ENCODE measurements around the gene TCF3. TPM values are rescaled to one million over a fixed set of nuclear protein-coding genes. Genes with fewer than 3 reads are reported as not detected.

TCF3 gene
- polyA plus RNA-seq, 6 donors from 2014 or later, result 17.5 to 45.6 (median 24.8) TPM

GRCh38 chr19:1605236-1606137 is 46.9 kb downstream of the TCF3 start, which contains the start of gene UQCR11:
Gene UQCR11, minus strand, starts transcription at chr19:1605462. Its CDS starts 53 bp downstream, at chr19:1605409.
- no peaks in the 10 kb centered on the region for H3K27me3 Mint-ChIP-seq
- peak within 1 kb of the TSS; percentile 88 to 99 (median 98) for H3K27ac Mint-ChIP-seq
- peaks cover 27 to 57% (median 46%) of the 10 kb centered on the region in 3 donors for H3K4me1 Mint-ChIP-seq
- no peaks in the 10 kb centered on the region for H3K36me3 Mint-ChIP-seq
- ATAC-seq (ENCODE audit: low read depth in 2 of 2) (peak; percentile 90), DNase-seq (peak; percentile 88)
- no peaks in the 10 kb centered on the region for H3K9me3 Mint-ChIP-seq
- peak within 1 kb of the TSS; percentile 93 to 99 (median 98) for H3K4me3 Mint-ChIP-seq

DNA sequence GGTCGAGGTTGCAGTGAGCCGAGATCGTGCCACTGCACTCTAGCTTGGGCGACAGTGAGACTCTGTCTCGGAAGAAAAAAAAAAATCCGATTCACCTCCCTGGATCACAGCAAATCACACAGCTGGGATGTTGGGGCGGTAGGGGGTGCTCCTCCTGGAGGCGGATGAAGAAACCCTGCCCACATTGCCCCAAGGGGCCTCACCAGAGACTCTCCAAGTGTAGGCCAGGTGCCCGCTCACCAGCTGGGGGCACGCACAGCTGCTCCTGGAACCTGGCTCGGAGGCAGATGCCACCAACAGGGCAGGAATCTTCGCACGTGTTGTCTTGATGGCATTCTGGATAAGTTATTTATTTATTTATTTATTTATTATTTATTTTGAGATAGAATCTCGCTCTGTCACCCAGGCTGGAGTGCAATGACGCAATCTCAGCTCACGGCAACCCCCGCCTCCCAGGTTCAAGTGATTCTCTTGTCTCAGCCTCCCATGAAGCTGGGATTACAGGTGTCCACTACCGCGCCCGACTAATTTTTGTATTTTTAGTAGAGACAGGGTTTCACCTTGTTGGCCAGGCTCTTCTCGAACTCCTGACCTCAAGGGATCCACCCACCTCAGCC is 50.2 kb downstream of the TCF3 start:
- Mint-ChIP-seq H3K4me3 (peak overlapping the region in 3 of 8 donors; percentile 3 to 62 (median 56)), H3K36me3 (no peaks in the 10 kb centered on the region), H3K4me1 (peaks cover 12 to 41% (median 36%) of the 10 kb centered on the region in 3 donors), H3K9me3 (no peaks in the 10 kb centered on the region), H3K27ac (peak overlapping the region in 1 of 6 donors; percentile 73), H3K27me3 (no peaks in the 10 kb centered on the region)
- no peak for ATAC-seq (ENCODE audit: low read depth in 2 of 2)
- DNase-seq, result no peak

DNA sequence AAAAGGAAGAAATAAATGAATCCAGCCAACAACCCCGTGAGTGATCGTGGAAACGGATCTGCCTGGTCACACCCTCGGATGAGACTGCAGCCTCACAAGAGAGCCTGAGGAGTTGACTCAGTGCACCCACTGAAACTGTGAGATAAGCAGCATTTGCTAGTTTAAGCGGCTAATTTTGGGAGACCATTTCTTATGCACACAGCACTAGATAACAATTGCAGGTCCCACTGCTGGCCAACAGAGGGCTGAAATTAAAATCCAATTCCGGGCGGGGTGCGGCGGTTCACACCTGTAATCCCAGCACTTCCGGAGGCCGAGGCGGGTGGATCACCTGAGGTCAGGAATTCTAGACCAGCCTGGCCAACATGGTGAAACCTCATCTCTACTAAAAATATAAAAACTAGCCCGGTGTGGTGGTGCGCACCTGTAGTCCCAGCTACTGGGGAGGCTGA is 50.8 kb downstream of the TCF3 start:
- DNase-seq (no peak), ATAC-seq (ENCODE audit: low read depth in 2 of 2) (no peak)
- Mint-ChIP-seq H3K27ac (peak overlapping the region in 1 of 6 donors; percentile 92), H3K36me3 (no peaks in the 10 kb centered on the region), H3K4me1 (peaks cover 12 to 41% (median 32%) of the 10 kb centered on the region in 3 donors), H3K4me3 (peak overlapping the region in 1 of 8 donors; percentile 37), H3K9me3 (no peaks in the 10 kb centered on the region), H3K27me3 (no peaks in the 10 kb centered on the region)

- H3K27me3 Mint-ChIP-seq, result no peaks in the 10 kb centered on the region
- H3K4me3 Mint-ChIP-seq, result no peak overlapping the region
- DNase-seq (no peak), ATAC-seq (ENCODE audit: low read depth in 2 of 2) (no peak)
- H3K36me3 Mint-ChIP-seq, result no peaks in the 10 kb centered on the region
- peak overlapping the region in 1 of 6 donors; percentile 42 for H3K27ac Mint-ChIP-seq
- H3K9me3 Mint-ChIP-seq, result no peaks in the 10 kb centered on the region
- peaks cover 4 to 27% (median 15%) of the 10 kb centered on the region in 3 donors for H3K4me1 Mint-ChIP-seq
Measured at GRCh38 chr19:1599460-1599846, 53.0 kb downstream of the TCF3 start.

GRCh38 chr19:1598777-1599459 is 53.5 kb downstream of the TCF3 start:
- no peak for ATAC-seq (ENCODE audit: low read depth in 2 of 2)
- H3K27me3 Mint-ChIP-seq, result no peaks in the 10 kb centered on the region
- H3K9me3 Mint-ChIP-seq, result no peaks in the 10 kb centered on the region
- DNase-seq, result no peak
- peaks cover 4 to 22% (median 10%) of the 10 kb centered on the region in 3 donors for H3K4me1 Mint-ChIP-seq
- H3K4me3 Mint-ChIP-seq, result no peak overlapping the region
- H3K36me3 Mint-ChIP-seq, result no peaks in the 10 kb centered on the region
- peak overlapping the region in 1 of 6 donors; percentile 44 for H3K27ac Mint-ChIP-seq

DNA sequence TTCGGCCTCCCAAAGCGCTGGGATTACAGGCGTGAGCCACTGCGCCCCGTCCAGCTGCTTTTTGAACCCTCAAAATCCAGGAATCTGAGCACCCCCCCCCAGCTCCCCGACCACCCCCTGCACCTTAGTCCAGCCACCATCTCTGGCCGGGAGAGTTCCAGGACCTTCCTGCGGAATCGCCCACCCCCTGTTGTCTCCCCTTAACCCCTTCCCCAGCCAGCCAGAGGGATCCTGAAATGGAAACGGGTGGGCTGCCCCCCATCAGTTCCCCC is 59.0 kb downstream of the TCF3 start:
- no peak for DNase-seq
- peak overlapping the region; percentile 81 to 95 (median 90) for H3K4me3 Mint-ChIP-seq
- peak overlapping the region in 4 of 6 donors; percentile 12 to 89 (median 70) for H3K27ac Mint-ChIP-seq
- ATAC-seq (ENCODE audit: low read depth in 2 of 2), result no peak
- no peaks in the 10 kb centered on the region for H3K36me3 Mint-ChIP-seq
- peaks cover 9 to 36% (median 25%) of the 10 kb centered on the region in 3 donors for H3K4me1 Mint-ChIP-seq
- no peaks in the 10 kb centered on the region for H3K9me3 Mint-ChIP-seq
- no peaks in the 10 kb centered on the region for H3K27me3 Mint-ChIP-seq

DNA sequence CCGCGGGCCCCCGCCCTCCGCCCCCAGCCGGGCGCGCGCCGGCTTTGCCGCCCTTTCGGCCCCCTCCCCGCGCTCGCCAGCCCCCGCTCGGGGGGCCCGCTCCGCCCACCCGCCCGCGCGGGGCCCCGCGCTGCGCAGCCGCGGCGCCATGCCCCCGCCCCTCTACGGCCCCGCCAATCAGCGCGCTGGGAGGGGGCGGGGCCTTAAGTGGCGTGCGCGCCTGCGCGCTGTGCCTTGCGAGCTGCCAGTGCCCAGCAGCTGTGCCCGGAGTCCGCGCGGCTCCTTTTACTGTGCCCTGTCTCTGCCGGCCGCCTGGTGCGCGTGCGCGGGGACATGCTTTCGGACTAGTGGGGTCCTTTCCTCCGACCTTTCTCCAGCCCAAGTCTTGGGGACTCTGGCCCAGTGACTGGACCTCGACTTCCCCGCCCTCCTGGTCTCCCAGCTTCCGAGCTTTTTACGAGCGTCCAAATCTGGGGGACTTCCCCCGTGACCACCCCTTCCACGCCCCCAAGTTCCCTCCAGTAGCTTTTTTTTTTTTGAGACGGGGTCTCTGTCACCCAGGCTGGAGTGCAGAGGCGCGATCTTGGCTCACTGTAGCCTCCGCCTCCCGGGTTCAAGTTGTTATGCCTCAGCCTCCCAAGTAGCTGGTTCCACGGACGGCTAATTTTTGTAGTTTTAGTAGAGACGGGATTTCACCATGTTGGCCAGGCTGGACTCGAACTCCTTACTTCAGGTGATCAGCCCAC is 59.5 kb downstream of the TCF3 start, which contains the start of gene MBD3:
MBD3 (minus strand) TSS at position 111 of the 746 bp plus-strand sequence. CDS start 234 bp downstream, outside the sequence.
- Mint-ChIP-seq H3K9me3 (no peaks in the 10 kb centered on the region), H3K4me1 (peaks cover 9 to 38% (median 25%) of the 10 kb centered on the region in 3 donors), H3K27ac (peak within 1 kb of the TSS; percentile 64 to 94 (median 88)), H3K36me3 (no peaks in the 10 kb centered on the region), H3K4me3 (peak within 1 kb of the TSS; percentile 85 to 95 (median 90)), H3K27me3 (no peaks in the 10 kb centered on the region)
- peak; percentile 68 to 77 for ATAC-seq (ENCODE audit: low read depth in 2 of 2)
- DNase-seq, result peak; percentile 88

GRCh38 chr19:1592024-1592754 is 60.2 kb downstream of the TCF3 start:
- Mint-ChIP-seq H3K9me3 (no peaks in the 10 kb centered on the region), H3K27ac (peak overlapping the region; percentile 18 to 94 (median 76)), H3K36me3 (no peaks in the 10 kb centered on the region), H3K27me3 (no peaks in the 10 kb centered on the region), H3K4me3 (peak overlapping the region; percentile 83 to 94 (median 90)), H3K4me1 (peaks cover 9 to 42% (median 25%) of the 10 kb centered on the region in 3 donors)
- ATAC-seq (ENCODE audit: low read depth in 2 of 2) (peak; percentile 85 to 86), DNase-seq (peak; percentile 84)

DNA sequence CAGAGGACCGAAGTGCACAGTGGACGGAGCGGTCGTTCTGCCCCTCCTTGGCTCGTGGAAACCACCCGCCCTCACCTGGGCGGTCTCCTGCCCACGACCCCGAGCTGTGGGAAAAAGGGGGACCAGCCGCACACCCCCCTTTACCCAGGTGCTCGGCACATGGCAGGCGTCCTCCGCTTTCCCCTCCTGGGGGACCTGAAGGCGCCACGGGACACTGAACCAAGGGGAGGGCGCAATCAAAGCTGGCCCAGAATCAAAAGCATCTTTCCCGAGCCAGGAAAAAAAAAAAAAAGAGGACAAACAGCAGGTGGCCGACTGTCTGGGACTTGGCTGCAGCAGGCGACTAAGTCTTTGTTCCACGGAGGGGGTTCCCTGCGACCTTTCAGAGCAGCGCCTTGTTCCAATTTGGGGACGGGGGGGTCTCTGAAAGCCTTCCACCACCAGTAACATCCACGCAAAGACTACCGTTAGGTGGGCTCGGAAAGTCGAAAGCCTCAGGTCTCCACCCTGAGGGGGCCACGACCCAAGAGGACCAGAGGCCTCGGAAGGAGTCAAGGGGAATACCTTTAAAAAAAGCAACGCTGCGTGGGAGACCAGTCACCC is 60.9 kb downstream of the TCF3 start:
- Mint-ChIP-seq H3K4me3 (peak overlapping the region; percentile 83 to 94 (median 90)), H3K27me3 (no peaks in the 10 kb centered on the region), H3K4me1 (peaks cover 9 to 42% (median 25%) of the 10 kb centered on the region in 3 donors), H3K27ac (peak overlapping the region; percentile 64 to 94 (median 82)), H3K9me3 (no peaks in the 10 kb centered on the region), H3K36me3 (no peaks in the 10 kb centered on the region)
- peak; percentile 14 for DNase-seq
- ATAC-seq (ENCODE audit: low read depth in 2 of 2), result peak in 1 of 2 donors; percentile 1

GRCh38 chr19:1590641-1591397 is 61.6 kb downstream of the TCF3 start:
- Mint-ChIP-seq H3K27me3 (no peaks in the 10 kb centered on the region), H3K36me3 (no peaks in the 10 kb centered on the region), H3K9me3 (no peaks in the 10 kb centered on the region), H3K4me1 (peaks cover 13 to 42% (median 30%) of the 10 kb centered on the region in 3 donors), H3K4me3 (peak overlapping the region; percentile 83 to 94 (median 90)), H3K27ac (peak overlapping the region; percentile 30 to 94 (median 76))
- DNase-seq (peak; percentile 23), ATAC-seq (ENCODE audit: low read depth in 2 of 2) (peak; percentile 13 to 22)

DNA sequence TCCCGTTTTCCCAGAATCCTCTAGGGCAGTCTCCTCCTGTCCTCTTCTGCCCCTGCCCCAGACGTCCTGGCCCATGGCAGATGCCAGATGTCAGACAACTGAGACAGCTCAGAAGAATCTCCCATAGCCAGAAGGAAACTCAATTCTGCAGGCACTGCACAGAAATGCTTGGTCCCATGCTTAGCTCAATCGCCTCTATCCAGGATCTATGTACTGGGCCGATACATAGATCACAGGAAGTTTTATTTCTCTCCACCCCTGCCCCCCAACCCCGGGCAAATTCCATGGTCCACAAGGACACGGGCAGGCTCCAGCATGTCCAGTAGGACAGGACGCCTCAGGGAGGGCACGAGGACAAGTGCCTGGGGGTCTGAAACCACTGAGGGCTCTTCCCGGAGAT is 64.5 kb downstream of the TCF3 start:
- no peaks in the 10 kb centered on the region for H3K9me3 Mint-ChIP-seq

More for the DNA sequence above, 64.5 kb downstream of the TCF3 start:
- no peaks in the 10 kb centered on the region for H3K36me3 Mint-ChIP-seq
- no peak overlapping the region for H3K27ac Mint-ChIP-seq
- H3K27me3 Mint-ChIP-seq, result no peaks in the 10 kb centered on the region
- peak overlapping the region in 3 of 8 donors; percentile 5 to 44 (median 18) for H3K4me3 Mint-ChIP-seq
- DNase-seq (no peak), ATAC-seq (ENCODE audit: low read depth in 2 of 2) (no peak)
- peaks cover 17 to 33% (median 30%) of the 10 kb centered on the region in 3 donors for H3K4me1 Mint-ChIP-seq

All from naive B cell (primary cell).